NK-92 treated with Interleukin-12 subunit alpha and Interleukin-12 subunit beta, amount 100 ng/mL, for 24 hours (cell line): ENCODE data around the gene LGR4.

Experiments
- DNase-seq: peaks from one replicate; lab custom pipeline; 2025; lab: John Stamatoyannopoulos, UW

The LGR4 gene

DNA sequence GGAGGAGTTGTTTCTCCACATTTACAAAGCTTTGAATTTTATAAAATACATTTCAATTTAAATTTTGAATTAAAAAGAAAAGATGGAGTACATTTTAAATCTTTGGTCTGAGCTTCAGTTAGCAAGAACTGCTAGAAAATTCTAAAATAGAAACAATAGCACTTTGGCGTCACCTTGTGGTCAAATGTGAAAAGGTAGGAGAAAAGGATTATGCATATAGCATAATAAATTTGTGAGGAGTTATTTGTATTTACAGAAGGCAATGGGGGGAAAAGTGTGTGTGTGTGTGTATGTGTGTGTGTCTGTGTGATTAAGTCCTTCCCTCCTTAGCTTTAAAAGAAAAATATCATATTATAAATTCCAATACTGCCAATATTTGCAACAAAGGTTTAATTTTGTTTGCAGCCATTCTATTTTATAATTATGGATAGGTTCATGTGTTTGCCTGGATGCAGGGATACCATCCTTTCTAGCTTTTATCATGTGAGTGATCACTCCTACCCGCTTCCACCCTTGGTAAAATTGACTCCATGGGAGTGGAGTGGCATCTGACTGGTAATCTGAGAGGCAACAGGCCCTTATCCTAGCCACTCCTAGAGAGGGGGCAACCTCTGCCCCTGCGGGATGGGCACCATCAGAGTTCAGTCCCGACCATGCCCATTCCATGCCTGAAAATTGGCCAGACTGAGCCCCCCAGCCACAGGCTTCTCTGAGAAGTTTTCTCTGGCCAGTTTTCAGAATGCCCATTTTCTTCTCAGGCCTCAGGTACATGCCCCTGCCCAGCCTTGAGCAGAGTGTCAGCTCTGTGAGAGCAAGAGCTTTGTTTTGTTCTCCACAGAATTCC, 13.6 kb upstream of the LGR4 start:
- no peak for DNase-seq

GRCh38 chr11:27482793-27483192, 10.2 kb upstream of the LGR4 start:
- DNase-seq, result no peak

- no peak for DNase-seq
These were observed 9.4 kb upstream of the LGR4 start for GRCh38 chr11:27481992-27482391.

GRCh38 chr11:27477831-27478230, 5.2 kb upstream of the LGR4 start:
- no peak for DNase-seq

GRCh38 chr11:27477243-27477642, 4.7 kb upstream of the LGR4 start:
- DNase-seq, result no peak

DNA sequence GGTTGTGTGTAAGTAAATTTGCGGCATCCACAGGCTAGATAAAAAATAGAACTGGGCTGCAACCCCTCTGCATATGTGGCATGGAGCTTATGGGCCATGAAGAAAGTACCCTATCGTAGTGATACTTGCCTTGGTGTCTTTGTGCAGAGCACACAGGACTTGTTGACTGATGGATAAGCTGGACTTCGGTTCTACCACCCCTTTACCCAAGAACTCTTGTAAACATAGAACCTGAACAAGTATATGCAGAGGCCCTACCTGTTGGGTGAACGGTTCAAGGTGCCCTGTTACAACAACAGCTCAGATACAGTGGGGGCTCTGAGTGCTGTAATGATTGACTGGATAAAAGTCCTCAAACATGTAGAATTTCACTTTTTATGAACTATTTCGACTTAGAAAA, 3.0 kb upstream of the LGR4 start:
- no peak for DNase-seq

DNA sequence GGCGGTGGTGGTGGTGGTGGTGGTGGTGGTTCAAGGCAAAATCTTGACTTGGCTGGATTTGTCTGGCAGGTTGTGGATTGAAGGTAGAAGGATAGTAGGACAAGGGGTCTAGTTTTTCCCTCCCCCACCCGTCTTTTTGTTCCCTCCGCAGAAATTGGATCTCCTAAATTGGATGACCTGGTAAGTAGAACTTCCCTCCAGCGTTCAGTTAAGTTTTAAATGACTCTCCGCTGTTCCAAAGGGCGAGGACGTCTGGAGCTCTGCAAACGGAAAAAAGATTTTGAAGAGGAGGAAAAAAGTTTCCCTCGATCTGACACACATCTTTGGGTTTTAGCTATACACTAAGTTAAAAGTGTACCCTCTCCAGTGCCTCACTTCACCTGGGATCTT, 422 bp upstream of the LGR4 start:
- no peak for DNase-seq

- DNase-seq, result no peak
These were observed 797 bp downstream of the LGR4 start for GRCh38 chr11:27471589-27472397.

- DNase-seq, result no peak
These were observed 1.6 kb downstream of the LGR4 start for GRCh38 chr11:27470826-27471588.

DNA sequence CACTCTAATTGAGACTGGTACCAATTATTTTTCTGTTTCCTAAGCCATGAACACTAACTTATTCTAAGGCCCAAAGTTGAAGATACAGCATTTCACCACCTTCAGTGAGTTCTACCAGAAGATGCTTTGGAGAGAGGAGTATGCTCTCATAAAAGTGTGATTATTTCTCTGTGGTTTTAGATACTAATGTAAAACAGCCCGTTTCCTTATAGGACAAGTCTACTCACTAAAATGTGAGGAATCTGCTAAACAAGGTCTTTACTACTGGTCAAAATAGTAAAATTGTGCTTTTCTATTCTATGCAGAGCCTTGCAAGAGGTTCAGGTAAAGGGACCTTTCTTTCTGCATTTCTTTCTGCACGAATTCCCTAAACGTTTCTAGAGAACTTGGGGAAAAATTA, 2.4 kb downstream of the LGR4 start:
- DNase-seq, result no peak

- no peak for DNase-seq
These were observed 3.4 kb downstream of the LGR4 start for GRCh38 chr11:27468995-27469695.

- no peak for DNase-seq
These were observed 4.2 kb downstream of the LGR4 start for GRCh38 chr11:27468209-27468994.

DNA sequence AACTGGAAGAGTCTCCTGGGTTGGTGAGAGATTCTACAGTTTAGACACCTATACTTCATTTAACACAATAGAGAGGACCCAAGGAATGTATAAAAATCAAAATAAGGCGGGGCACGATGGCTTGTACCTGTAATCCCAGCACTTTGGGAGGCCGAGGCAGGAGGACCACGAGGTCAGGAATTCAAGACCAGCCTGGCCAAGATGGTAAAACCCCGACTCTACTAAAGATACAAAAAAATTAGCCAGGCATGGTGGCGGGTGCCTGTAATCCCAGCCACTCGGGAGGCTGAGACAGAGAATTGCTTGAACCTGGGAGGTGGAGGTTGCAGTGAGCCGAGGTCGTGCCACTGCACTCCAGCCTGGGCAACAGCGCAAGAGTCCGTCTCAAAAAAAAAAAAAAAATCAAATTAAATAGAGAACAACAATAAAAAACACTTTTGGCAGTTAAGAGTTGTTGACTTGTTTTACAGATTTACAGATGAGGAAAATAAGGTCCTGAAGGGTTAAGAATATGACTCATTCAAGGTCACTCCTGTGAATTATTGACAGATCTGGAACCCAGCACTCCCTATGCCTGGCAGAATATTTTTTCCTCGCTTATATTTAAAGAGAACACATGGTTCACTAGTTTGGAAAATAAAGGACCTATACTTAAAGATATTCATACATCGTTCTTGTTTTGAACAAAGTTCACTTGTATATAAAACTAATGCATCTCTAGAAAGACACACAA, 5.2 kb downstream of the LGR4 start:
- DNase-seq, result no peak

- DNase-seq, result no peak
These were observed 6.2 kb downstream of the LGR4 start for GRCh38 chr11:27466363-27466762.

DNA sequence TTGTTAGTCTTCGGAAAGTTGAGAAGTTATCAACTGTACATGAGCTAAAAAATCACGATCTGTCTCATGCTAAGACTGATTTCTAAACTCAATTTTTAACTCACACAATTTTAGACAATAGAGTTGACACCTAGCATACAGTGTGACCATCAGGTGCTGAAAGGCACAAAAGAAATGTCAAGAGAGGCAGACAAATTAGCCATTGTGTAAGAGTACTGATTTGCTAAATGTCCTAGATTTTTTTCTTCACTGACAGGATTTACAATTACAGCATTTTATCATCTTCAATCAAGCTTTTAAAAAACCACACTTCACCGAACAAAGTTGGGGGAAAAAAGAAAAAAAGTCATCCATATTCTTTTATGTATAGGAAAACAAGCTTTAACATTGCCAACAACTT, 7.0 kb downstream of the LGR4 start:
- DNase-seq, result no peak

- no peak for DNase-seq
These were observed 7.7 kb downstream of the LGR4 start for GRCh38 chr11:27464909-27465308.

DNA sequence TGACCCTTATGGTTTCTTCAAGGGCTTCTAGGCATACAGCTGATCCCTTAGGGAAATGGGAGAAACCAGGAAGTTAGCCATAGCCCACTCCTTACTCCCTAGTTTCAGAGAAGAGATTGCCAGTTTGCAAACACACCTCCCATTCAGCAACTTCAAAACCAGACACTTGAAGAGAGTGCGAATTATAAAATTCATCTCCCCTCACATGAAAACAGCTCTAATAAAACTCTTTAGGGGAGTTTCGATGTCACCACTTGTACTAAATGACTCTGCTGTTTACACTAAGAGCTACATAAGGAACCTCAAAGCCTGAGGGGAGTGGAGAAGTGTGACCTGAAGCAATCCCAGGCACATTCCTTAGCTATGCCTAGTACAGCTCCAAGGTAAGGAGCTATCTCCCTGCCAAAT, 8.3 kb downstream of the LGR4 start:
- DNase-seq, result no peak

- no peak for DNase-seq
These were observed 10.0 kb downstream of the LGR4 start for GRCh38 chr11:27462543-27462942.

- DNase-seq, result no peak
These were observed 12.2 kb downstream of the LGR4 start for GRCh38 chr11:27460158-27460978.

DNA sequence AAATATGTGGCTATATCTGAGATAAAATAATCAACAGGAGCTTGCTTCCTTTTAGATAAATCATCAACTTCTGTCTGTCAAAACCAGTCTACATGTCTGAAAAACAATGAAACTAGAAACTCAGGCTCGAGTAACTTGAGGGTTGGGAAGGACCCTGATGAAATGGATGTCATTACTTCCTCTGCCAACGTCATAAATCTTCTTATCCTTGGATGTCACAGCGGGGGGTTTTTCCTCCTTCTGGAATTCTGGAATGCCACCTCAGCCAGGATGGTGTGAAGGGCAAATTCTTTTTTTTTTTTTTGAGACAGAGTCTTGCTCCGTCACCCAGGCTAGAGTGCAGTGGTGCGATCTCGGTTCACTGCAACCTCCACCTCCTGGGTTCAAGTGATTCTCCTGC, 13.4 kb downstream of the LGR4 start:
- DNase-seq, result no peak
